HL-60 (cell line): ENCODE measurements around the gene SMCO1.
A peak's percentile ranks its signal among the peaks of the same experiment; 100 is the strongest.

Experiments used
- POLR2AphosphoS5 ChIP-seq: IDR thresholded peaks from 2 replicates; pipeline ENCODE4 v1.6.1; 2012; ENCODE audit warnings: low read depth
- SPI1 ChIP-seq: IDR thresholded peaks from 2 replicates; pipeline ENCODE4 v1.6.1; 2012; ENCODE audit warnings: low read depth, mild to moderate bottlenecking, borderline replicate concordance
- TF ChIP-seq, protein P1 (sequence below): IDR thresholded peaks from one replicate; pipeline ENCODE4 v1.5.1; 2011; ENCODE audit warnings: low read length, control low read depth, inconsistent platforms; ENCODE audit not compliant: insufficient read depth
- TF ChIP-seq, protein P2 (sequence below): IDR thresholded peaks from 2 replicates; pipeline ENCODE4 v1.6.1; 2012; ENCODE audit warnings: low read depth; ENCODE audit not compliant: insufficient replicate concordance

DNA sequence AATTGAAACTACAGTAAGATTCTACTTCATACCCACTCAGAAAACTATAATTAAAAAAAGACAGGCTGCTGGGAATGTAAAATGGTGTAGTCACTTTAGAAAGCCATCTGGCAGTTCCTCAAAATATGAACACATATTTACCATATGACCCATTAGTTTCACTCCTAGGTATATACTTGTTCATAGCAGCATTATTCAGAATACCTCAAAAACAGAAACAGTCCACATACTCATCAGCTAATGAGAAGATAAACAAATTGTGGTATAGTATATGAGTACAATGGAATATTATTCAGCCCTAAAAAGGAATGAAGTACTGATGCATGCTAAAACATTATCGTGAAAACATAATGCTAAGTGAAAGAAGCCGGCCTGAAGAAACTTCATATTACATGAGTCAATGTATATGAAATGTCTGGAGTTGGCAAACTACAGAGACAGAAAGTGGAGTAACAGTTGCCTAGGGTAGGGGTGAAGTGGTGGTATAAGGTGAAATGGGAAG, 29.4 kb upstream of the SMCO1 start:
- TF ChIP-seq, protein P1, sequence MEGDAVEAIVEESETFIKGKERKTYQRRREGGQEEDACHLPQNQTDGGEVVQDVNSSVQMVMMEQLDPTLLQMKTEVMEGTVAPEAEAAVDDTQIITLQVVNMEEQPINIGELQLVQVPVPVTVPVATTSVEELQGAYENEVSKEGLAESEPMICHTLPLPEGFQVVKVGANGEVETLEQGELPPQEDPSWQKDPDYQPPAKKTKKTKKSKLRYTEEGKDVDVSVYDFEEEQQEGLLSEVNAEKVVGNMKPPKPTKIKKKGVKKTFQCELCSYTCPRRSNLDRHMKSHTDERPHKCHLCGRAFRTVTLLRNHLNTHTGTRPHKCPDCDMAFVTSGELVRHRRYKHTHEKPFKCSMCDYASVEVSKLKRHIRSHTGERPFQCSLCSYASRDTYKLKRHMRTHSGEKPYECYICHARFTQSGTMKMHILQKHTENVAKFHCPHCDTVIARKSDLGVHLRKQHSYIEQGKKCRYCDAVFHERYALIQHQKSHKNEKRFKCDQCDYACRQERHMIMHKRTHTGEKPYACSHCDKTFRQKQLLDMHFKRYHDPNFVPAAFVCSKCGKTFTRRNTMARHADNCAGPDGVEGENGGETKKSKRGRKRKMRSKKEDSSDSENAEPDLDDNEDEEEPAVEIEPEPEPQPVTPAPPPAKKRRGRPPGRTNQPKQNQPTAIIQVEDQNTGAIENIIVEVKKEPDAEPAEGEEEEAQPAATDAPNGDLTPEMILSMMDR, result no peak
- TF ChIP-seq POLR2AphosphoS5 (no peak), SPI1 (peak; percentile 20; the same call in 1 of the 2 replicates)
- TF ChIP-seq, protein P2, sequence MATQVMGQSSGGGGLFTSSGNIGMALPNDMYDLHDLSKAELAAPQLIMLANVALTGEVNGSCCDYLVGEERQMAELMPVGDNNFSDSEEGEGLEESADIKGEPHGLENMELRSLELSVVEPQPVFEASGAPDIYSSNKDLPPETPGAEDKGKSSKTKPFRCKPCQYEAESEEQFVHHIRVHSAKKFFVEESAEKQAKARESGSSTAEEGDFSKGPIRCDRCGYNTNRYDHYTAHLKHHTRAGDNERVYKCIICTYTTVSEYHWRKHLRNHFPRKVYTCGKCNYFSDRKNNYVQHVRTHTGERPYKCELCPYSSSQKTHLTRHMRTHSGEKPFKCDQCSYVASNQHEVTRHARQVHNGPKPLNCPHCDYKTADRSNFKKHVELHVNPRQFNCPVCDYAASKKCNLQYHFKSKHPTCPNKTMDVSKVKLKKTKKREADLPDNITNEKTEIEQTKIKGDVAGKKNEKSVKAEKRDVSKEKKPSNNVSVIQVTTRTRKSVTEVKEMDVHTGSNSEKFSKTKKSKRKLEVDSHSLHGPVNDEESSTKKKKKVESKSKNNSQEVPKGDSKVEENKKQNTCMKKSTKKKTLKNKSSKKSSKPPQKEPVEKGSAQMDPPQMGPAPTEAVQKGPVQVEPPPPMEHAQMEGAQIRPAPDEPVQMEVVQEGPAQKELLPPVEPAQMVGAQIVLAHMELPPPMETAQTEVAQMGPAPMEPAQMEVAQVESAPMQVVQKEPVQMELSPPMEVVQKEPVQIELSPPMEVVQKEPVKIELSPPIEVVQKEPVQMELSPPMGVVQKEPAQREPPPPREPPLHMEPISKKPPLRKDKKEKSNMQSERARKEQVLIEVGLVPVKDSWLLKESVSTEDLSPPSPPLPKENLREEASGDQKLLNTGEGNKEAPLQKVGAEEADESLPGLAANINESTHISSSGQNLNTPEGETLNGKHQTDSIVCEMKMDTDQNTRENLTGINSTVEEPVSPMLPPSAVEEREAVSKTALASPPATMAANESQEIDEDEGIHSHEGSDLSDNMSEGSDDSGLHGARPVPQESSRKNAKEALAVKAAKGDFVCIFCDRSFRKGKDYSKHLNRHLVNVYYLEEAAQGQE, result no peak
